ENCODE data around the gene SGPP1.
A peak's percentile ranks its signal among the peaks of the same experiment; 100 is the strongest.

SGPP1 gene

GRCh38 chr14:63725786-63726460 is 1.9 kb downstream of the SGPP1 start:
- peak overlapping the region; percentile 87 for H3K27ac ChIP-seq
- TF ChIP-seq CTCF (conservative IDR thresholded peaks at IDR 0.05), result no peak

- no peak for TF ChIP-seq CTCF (conservative IDR thresholded peaks at IDR 0.05)
- H3K27ac ChIP-seq, result no peak overlapping the region
Observed at GRCh38 chr14:63717702-63718101, 10.2 kb downstream of the SGPP1 start.

- H3K27ac ChIP-seq, result no peak overlapping the region
- no peak for TF ChIP-seq CTCF (conservative IDR thresholded peaks at IDR 0.05)
Observed at GRCh38 chr14:63715360-63715759, 12.5 kb downstream of the SGPP1 start.

GRCh38 chr14:63713764-63714163 is 14.1 kb downstream of the SGPP1 start:
- no peak for TF ChIP-seq CTCF (conservative IDR thresholded peaks at IDR 0.05)
- no peak overlapping the region for H3K27ac ChIP-seq

GRCh38 chr14:63713058-63713457 is 14.8 kb downstream of the SGPP1 start:
- H3K27ac ChIP-seq, result no peak overlapping the region
- no peak for TF ChIP-seq CTCF (conservative IDR thresholded peaks at IDR 0.05)

- H3K27ac ChIP-seq, result no peak overlapping the region
- TF ChIP-seq CTCF (conservative IDR thresholded peaks at IDR 0.05), result no peak
Observed at GRCh38 chr14:63712123-63712522, 15.7 kb downstream of the SGPP1 start.

- H3K27ac ChIP-seq, result no peak overlapping the region
- TF ChIP-seq CTCF (conservative IDR thresholded peaks at IDR 0.05), result no peak
Observed at GRCh38 chr14:63710497-63710896, 17.4 kb downstream of the SGPP1 start.

Measured in VCaP (cell line).